Suppressor macrophage treated with lipopolysaccharide for 1 hour (primary cell): ENCODE results near the gene AMER3.

Experiments used
- DNase-seq, 3 donors: peaks; one replicate each; pipeline ENCODE4 v3.0.0-alpha.2; 2020 to 2022

Gene AMER3

GRCh38 chr2:130754811-130755210 is 529 bp upstream of the AMER3 start:
- DNase-seq = no peak

GRCh38 chr2:130756053-130756873 is 923 bp downstream of the AMER3 start:
- DNase-seq = peak in 2 of 3 donors; percentile 17 to 50

GRCh38 chr2:130756874-130757668 is 1.7 kb downstream of the AMER3 start:
- no peak for DNase-seq

- no peak for DNase-seq
Measured at GRCh38 chr2:130759906-130760753, 4.8 kb downstream of the AMER3 start.

GRCh38 chr2:130760754-130761751 is 5.7 kb downstream of the AMER3 start:
- no peak for DNase-seq

- no peak for DNase-seq
Measured at GRCh38 chr2:130762031-130762909, 6.9 kb downstream of the AMER3 start.

- no peak for DNase-seq
Measured at GRCh38 chr2:130762910-130763385, 7.6 kb downstream of the AMER3 start.

GRCh38 chr2:130763405-130763804 is 8.1 kb downstream of the AMER3 start:
- DNase-seq = no peak

GRCh38 chr2:130764035-130764820 is 8.9 kb downstream of the AMER3 start:
- no peak for DNase-seq

- no peak for DNase-seq
Measured at GRCh38 chr2:130764821-130765115, 9.4 kb downstream of the AMER3 start.

- DNase-seq = no peak
Measured at GRCh38 chr2:130765464-130765863, 10.1 kb downstream of the AMER3 start.

- no peak for DNase-seq
Measured at GRCh38 chr2:130766037-130766436, 10.7 kb downstream of the AMER3 start.

GRCh38 chr2:130766711-130767407 is 11.5 kb downstream of the AMER3 start:
- no peak for DNase-seq

- no peak for DNase-seq
Measured at GRCh38 chr2:130767408-130767775, 12.1 kb downstream of the AMER3 start.

- no peak for DNase-seq
Measured at GRCh38 chr2:130768191-130768855, 13.0 kb downstream of the AMER3 start.

GRCh38 chr2:130769343-130769907 is 14.1 kb downstream of the AMER3 start:
- DNase-seq = no peak

GRCh38 chr2:130776550-130776949 is 21.2 kb downstream of the AMER3 start:
- no peak for DNase-seq

- DNase-seq = no peak
Measured at GRCh38 chr2:130778781-130779180, 23.4 kb downstream of the AMER3 start.
